Ovary (tissue), 3 donors: ENCODE measurements around the gene ATP5F1E.

Experiments
- EP300 ChIP-seq: sonication (generic); formaldehyde crosslinking; IDR thresholded peaks from one replicate; pipeline ENCODE4 v1.6.1; 2017; ENCODE audit warnings: antibody characterized with exemption
- POLR2A ChIP-seq: fragments of 450-650 bp; IDR thresholded peaks from one replicate; pipeline ENCODE4 v1.6.1; 2017; ENCODE audit warnings: antibody characterized with exemption, mild to moderate bottlenecking, moderate library complexity
- TF ChIP-seq, protein P1 (sequence below), 3 donors: fragments of 450-650 bp in 2 of 3; fragments of 200-600 bp in 1 of 3; IDR thresholded peaks; one replicate each; pipeline versions ENCODE4 v1.5.1 to v1.8.0; 2016 to 2022; ENCODE audit warnings: antibody characterized with exemption in 3 of 3, mild to moderate bottlenecking in 1 of 3
- donor health status: DM: no; HTN: no; CAD: no.

DNA sequence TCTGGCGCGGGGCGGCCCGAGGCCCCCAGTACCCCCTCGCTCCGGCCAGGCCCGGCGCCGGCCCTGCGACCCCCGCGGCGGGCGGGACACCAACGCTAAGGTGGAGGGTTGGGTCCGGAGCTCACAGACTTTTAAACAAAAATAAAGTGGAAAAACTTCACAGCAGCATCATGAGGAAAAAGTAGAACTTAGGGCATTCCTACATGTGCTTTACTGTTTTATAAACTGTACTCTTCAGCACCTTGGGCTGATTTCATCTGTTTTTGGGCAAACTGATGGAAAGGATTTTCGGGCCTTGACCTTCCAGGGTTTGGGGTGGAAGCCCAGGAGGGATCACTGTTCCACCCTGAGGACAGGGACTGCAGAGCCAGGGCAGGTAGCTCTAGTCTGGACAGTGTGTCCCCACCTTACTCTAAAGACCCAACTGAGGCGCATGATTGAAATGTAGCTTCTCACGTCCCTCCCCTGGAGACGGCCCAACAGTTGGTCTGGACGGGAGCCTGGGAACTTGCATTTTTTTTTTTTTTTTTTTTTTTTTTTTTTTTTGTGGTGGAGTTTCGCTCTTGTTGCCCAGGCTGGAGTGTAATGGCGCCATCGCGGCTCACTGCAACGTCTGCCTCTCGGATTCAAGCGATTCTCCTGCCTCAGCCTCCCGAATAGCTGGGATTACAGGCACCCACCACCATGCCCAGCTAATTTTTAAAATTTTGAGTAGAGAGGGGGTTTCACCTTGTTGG is 50.3 kb downstream of the ATP5F1E start:
- TF ChIP-seq, protein P1, sequence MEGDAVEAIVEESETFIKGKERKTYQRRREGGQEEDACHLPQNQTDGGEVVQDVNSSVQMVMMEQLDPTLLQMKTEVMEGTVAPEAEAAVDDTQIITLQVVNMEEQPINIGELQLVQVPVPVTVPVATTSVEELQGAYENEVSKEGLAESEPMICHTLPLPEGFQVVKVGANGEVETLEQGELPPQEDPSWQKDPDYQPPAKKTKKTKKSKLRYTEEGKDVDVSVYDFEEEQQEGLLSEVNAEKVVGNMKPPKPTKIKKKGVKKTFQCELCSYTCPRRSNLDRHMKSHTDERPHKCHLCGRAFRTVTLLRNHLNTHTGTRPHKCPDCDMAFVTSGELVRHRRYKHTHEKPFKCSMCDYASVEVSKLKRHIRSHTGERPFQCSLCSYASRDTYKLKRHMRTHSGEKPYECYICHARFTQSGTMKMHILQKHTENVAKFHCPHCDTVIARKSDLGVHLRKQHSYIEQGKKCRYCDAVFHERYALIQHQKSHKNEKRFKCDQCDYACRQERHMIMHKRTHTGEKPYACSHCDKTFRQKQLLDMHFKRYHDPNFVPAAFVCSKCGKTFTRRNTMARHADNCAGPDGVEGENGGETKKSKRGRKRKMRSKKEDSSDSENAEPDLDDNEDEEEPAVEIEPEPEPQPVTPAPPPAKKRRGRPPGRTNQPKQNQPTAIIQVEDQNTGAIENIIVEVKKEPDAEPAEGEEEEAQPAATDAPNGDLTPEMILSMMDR (IDR thresholded peaks at IDR 0.05) = no peak
- TF ChIP-seq POLR2A (no peak), EP300 (no peak)
